ENCODE results near the gene YES1. TPM values are rescaled to one million over a fixed set of nuclear protein-coding genes. Genes with fewer than 3 reads are reported as not detected.

Gene YES1
- total and polyA plus RNA-seq, 5 donors from 2014 or later: 0.23 to 4.1 (median 1.5) TPM

Other genes with a start within 250 kb of the YES1 start
- gene CETN1, start 231.9 kb downstream of the YES1 start, total RNA-seq: not detected
- not detected for gene CETN1, start 231.9 kb downstream of the YES1 start, polyA plus RNA-seq
- gene CLUL1, start 215.3 kb downstream of the YES1 start, total RNA-seq: not detected
- not detected for gene CLUL1, start 215.3 kb downstream of the YES1 start, polyA plus RNA-seq
- gene TYMS, start 154.6 kb downstream of the YES1 start, total RNA-seq: 7.3 TPM
- 10 to 100 TPM in 2 of 4 donors, 1 to 10 TPM in 2; 4.9 to 14.4 (median 10.1) TPM for gene TYMS, start 154.6 kb downstream of the YES1 start, polyA plus RNA-seq
- gene ENOSF1, start 99.6 kb downstream of the YES1 start, total RNA-seq: 58.4 TPM
- gene ENOSF1, start 99.6 kb downstream of the YES1 start, polyA plus RNA-seq: 10 to 100 TPM in 1 of 4 donors, 1 to 10 TPM in 3; 6.1 to 12.0 (median 9.6) TPM
- not detected for gene ADCYAP1, start 92.6 kb upstream of the YES1 start, total RNA-seq
- gene ADCYAP1, start 92.6 kb upstream of the YES1 start, polyA plus RNA-seq: not detected